Inferior parietal cortex (tissue), 1 donor: ENCODE results near the gene AGBL4.

Experiments used
- DNase-seq: peaks from one replicate; pipeline ENCODE4 v3.0.0-alpha.2; 2016; ENCODE audit errors: extremely low spot score

AGBL4 gene

DNA sequence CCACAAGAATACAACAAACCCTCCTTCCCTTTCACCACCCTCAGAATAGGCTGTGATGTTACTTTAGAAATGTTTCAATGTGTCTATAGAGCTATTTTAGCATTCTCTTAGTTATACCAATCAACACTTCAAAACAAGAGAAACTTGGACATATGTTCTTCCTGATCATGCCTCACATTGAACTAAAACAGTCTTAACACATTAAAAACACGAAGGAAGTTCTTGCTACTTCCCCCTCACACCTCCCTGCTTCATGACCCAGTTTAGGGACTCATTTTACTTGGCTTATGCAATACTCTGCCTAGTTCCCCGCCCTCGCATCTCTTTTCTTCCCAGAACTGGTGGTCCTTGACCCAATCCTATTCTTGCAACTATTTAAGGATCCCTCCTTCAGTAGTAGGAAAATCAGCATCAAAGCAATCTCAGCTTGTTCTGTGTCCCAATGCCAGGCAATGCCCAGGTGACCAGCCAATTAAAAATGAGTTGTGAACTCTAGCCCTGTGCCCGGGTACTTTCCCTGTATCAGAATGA lies 838.2 kb downstream of the AGBL4 start:
- peak; percentile 62 for DNase-seq

GRCh38 chr1:49183489-49183888 lies 840.3 kb downstream of the AGBL4 start:
- no peak for DNase-seq

DNA sequence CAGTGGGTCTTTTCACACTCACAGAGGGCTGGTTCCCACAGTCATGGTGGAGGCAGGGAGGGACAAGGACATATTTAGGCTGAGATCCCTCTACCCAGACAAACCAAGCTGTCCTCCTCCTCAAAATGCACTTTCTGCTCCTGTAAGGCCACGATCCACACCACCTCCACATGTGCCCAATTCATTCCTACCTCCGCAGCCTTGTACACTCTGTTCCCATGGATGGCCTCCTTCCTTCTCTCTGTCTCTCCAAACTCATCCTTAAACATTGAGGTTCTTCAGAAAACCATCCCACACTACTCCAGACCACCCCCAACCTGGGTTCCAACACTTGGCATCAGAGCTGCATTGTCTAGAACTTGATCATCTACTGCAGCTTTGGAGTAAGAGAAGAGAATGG lies 842.7 kb downstream of the AGBL4 start:
- peak; percentile 22 for DNase-seq

DNA sequence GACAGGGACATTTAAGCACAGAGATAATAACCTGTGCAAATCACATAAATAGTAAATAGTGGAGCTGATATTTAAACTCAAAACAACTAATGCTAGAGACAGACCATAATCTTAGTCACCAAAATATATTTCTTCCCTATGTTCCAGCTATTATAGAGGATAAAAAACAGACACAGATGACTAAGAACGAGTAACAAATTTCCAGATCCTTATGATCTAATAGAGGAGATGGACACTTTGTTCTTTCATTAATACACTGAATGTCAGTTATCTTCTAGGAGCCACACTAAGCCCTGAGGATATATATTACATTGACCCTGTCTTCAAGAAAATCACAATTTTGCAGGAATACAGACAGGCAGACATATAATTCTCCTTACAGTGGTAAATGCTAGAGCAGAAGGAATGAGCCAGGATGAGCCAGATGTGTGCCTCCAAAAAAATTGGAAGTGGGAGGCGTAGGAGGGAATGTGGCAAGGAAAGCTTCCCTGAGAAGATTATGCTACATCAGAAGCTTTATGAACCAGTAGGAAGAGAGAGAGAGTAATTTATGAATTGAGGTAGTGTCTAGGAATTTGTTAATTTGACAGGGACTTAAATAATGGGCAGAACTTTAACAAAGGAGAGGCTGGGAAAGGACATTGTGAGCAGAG lies 851.7 kb downstream of the AGBL4 start:
- DNase-seq = peak; percentile 47

DNA sequence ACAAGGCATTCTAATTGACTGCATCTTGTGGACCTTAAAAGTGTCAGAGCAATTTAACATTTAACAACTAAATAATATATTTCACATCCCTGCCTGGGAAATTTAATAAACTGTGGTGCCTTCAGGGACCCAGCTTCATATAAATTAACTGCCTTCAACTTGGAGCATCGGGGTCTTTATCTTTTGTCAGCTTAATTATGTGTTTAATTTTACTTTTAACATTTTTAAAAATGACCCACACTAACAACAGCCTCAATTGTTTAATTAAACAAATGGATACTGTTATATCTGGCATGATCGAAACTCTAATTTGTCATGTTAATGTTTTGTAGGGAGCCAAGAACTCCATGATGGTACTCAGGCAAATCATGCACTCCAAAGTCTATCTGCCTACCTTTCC lies 857.7 kb downstream of the AGBL4 start:
- DNase-seq = no peak

DNA sequence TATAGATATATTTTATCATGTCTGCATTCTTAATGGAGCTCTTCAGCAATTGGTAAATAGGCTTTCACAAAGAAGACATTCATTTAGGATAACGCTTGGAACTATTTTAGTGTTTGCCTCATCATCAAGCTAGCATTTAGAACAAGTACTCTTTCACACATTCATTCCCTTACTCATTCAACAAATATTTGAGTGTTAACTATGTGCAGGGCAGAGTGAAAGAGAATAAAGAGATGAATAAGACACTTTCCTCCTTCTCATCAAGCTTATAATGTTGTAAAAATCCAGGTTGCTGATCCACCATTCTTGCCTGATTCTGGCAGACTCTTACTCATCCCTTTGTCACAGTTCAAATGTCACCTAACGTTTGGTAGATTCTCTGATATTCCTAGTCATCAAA lies 860.7 kb downstream of the AGBL4 start:
- DNase-seq = peak; percentile 31

DNA sequence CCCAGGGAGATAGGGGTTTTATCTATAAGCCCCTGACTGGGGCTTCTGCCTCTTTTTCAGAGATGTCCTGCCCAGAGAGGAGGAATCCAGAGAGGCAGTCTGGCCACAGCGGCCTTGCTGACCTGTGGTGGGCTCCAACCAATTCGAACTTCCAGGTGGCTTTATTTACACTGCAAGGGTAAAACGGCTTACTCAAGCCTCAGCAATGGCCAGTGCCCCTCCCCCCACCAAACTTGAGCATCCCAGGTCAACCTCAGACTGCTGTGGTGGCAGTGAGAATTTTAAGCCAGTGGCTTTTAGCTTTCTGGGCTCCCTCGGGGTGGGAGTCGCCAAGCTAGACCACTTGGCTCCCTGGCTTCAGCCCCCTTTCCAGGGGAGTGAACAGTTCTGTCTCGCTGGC lies 863.1 kb downstream of the AGBL4 start:
- no peak for DNase-seq

DNA sequence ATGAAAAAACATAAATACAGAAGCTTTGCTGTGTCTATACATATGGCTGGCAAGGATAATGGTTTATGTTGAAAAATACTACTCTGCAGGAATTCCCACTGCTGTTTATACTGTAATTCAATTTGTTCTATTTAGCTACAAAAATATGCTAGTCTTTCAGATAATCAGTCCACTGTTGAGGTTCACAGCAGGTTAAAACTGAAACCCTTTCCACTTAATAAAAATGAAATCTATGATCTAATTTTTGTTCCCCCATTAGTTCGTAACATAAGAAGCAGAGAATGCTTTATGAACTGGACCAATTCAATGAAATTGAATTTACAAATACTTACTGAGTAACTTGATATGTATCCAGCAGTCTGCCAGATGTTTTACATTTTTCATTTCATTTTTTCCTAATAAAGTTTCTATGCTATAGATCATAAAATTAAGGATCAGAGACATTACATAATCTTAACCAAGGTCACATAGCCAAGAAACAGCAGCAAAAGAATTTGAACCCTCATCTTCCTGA lies 887.0 kb downstream of the AGBL4 start:
- no peak for DNase-seq

GRCh38 chr1:49125746-49126145 lies 898.0 kb downstream of the AGBL4 start:
- no peak for DNase-seq

DNA sequence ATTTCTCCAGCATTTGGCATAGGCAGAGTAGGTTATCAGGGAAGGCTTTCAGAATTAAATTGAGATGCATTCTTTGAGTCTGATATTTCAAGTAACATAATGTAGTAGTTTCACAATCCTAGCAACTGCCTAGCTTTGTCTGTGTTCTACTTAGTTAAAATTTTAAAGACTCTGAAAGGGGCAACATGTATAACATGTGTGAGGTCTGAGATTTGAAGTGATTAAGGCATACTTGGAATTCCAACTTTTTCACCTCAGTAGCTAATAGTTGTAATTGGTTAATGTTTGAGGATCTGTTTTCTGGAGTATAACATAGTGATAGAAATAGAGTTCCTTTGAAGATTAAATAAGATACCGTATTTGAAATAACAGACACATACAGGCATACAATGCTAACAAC lies 911.8 kb downstream of the AGBL4 start:
- DNase-seq = no peak

DNA sequence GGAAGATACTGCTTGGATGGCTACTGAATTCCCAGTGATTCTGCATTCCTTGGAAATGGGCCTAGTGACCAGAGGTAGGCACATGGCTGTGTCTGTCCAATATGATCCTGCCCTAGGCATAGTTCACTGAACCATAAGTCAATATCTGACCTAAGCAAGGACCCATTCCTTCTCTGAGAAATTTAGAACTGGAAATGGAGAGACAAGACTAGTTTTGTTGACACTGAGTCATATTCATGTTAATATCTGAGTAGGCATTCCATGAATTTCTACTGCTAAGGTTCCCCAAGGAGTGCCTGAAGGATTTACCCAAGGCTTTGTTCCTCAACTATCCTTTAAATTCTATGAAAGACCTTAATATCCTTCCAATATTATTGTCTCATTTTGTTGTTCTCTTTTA lies 917.3 kb downstream of the AGBL4 start:
- no peak for DNase-seq

- DNase-seq = no peak
Observed at GRCh38 chr1:49104575-49104974, 919.2 kb downstream of the AGBL4 start.

GRCh38 chr1:49102752-49103151 lies 921.0 kb downstream of the AGBL4 start:
- no peak for DNase-seq

GRCh38 chr1:49098866-49099265 lies 924.9 kb downstream of the AGBL4 start:
- no peak for DNase-seq

- DNase-seq = no peak
Observed at GRCh38 chr1:49086327-49086726, 937.4 kb downstream of the AGBL4 start.

GRCh38 chr1:49085079-49085478 lies 938.7 kb downstream of the AGBL4 start:
- no peak for DNase-seq

DNA sequence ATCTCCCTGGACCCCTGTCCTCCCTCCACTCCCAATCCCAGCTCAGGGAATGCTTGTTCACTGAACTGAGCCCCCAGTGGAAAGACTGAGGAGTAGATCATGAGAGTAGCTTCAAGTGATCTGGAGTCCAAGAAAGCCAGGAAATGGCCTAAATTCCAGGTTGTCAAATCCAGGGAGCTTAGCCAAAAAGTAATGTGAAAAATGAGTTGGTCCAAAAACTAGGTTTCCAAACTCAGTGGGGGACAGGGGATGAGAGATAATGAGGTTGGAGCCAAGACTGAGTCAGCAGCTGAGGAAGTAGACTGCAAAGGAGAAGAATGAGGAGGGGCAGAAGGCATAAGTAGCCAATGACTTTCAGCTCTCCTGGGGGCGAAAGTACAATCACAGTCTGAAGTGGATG lies 963.0 kb downstream of the AGBL4 start:
- no peak for DNase-seq

DNA sequence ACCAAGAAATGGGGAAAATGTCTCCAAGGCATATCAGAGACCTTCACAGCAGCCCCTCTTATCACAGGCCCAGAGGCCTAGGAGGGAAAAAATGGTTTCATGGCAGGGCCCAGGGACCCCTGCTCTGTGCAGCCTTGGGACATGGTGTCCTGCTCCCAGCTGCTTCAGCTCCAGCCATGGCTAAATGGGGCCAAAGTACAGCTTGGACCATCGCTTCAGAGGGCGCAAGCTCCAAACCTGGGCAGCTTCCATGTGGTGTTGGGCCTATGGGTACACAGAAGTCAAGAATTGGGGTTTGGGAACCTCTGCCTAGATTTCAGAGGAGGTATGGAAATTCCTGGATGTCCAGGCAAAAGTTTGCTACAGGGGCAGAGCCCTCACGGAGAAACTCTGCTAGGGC lies 964.7 kb downstream of the AGBL4 start:
- no peak for DNase-seq

GRCh38 chr1:49052102-49052501 lies 971.7 kb downstream of the AGBL4 start:
- no peak for DNase-seq

GRCh38 chr1:49051647-49052046 lies 972.1 kb downstream of the AGBL4 start:
- no peak for DNase-seq

GRCh38 chr1:49050041-49050440 lies 973.7 kb downstream of the AGBL4 start:
- no peak for DNase-seq

DNA sequence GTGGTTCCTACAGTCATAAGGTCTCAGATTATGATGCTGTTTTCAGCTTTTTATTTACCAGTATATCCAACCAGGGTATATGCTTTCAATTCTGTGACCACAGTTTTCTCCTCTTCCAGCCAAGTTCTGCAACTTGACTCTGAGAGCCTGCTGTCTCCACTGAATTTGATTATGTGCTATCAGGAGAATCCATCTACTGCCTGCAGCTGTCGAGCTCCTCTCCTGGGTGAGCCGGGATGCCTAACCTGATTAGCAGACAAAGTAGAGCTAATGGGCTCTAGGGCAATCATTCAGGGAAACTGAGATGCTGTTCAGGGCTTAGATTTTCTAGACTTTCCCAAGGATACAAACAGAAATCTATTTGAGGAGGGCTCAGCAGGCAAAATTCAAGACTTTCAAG lies 975.6 kb downstream of the AGBL4 start:
- DNase-seq = no peak

DNA sequence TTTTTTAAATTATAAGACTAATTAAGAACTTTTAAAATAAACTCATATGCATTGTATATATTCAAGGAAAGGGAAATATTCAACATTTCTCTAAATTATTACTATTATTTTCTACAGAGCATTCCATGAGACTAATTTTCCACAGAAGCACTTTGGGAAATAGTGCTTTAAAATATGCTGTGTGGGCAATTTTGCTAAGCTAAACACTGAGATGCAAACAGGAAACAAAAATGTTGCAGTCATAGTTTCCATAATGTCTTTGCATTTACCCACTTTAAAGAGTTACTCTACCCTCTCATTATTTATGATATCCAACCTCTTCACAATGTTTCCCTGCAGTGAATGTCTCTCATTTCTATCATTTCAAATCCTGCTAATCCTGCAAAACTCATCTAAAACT lies 977.4 kb downstream of the AGBL4 start:
- DNase-seq = no peak

- no peak for DNase-seq
Observed at GRCh38 chr1:49045371-49045770, 978.4 kb downstream of the AGBL4 start.
